ENCODE results near the gene TCF12.

TCF12 gene

GRCh38 chr15:57048930-57049549, 130.6 kb downstream of the TCF12 start:
- no peak for DNase-seq (ENCODE audit: low read depth in 2 of 2)

GRCh38 chr15:57053470-57053869, 135.0 kb downstream of the TCF12 start:
- no peak for DNase-seq (ENCODE audit: low read depth in 2 of 2)

- no peak for DNase-seq (ENCODE audit: low read depth in 2 of 2)
These were observed 135.8 kb downstream of the TCF12 start for GRCh38 chr15:57054204-57054750.

- DNase-seq (ENCODE audit: low read depth in 2 of 2) = no peak
These were observed 137.9 kb downstream of the TCF12 start for GRCh38 chr15:57056357-57056756.

- no peak for DNase-seq (ENCODE audit: low read depth in 2 of 2)
These were observed 138.9 kb downstream of the TCF12 start for GRCh38 chr15:57057134-57057930.

GRCh38 chr15:57059026-57059660, 140.7 kb downstream of the TCF12 start:
- DNase-seq (ENCODE audit: low read depth in 2 of 2) = no peak

- DNase-seq (ENCODE audit: low read depth in 2 of 2) = no peak
These were observed 142.4 kb downstream of the TCF12 start for GRCh38 chr15:57060799-57061198.

GRCh38 chr15:57061281-57061680, 142.8 kb downstream of the TCF12 start:
- DNase-seq (ENCODE audit: low read depth in 2 of 2) = no peak

- no peak for DNase-seq (ENCODE audit: low read depth in 2 of 2)
These were observed 143.3 kb downstream of the TCF12 start for GRCh38 chr15:57061696-57062095.

GRCh38 chr15:57064033-57064432, 145.6 kb downstream of the TCF12 start:
- DNase-seq (ENCODE audit: low read depth in 2 of 2) = no peak

GRCh38 chr15:57069423-57069822, 151.0 kb downstream of the TCF12 start:
- no peak for DNase-seq (ENCODE audit: low read depth in 2 of 2)

GRCh38 chr15:57070674-57071073, 152.2 kb downstream of the TCF12 start:
- no peak for DNase-seq (ENCODE audit: low read depth in 2 of 2)

GRCh38 chr15:57079446-57079845, 161.0 kb downstream of the TCF12 start:
- DNase-seq (ENCODE audit: low read depth in 2 of 2) = no peak

GRCh38 chr15:57079931-57080620, 161.6 kb downstream of the TCF12 start:
- DNase-seq (ENCODE audit: low read depth in 2 of 2) = no peak

- DNase-seq (ENCODE audit: low read depth in 2 of 2) = no peak
These were observed 163.7 kb downstream of the TCF12 start for GRCh38 chr15:57082054-57082728.

- no peak for DNase-seq (ENCODE audit: low read depth in 2 of 2)
These were observed 165.7 kb downstream of the TCF12 start for GRCh38 chr15:57084192-57084591.

GRCh38 chr15:57085267-57085666, 166.8 kb downstream of the TCF12 start:
- no peak for DNase-seq (ENCODE audit: low read depth in 2 of 2)

GRCh38 chr15:57086857-57087427, 168.5 kb downstream of the TCF12 start:
- no peak for DNase-seq (ENCODE audit: low read depth in 2 of 2)

- no peak for DNase-seq (ENCODE audit: low read depth in 2 of 2)
These were observed 171.5 kb downstream of the TCF12 start for GRCh38 chr15:57089815-57090495.

GRCh38 chr15:57090496-57090859, 172.0 kb downstream of the TCF12 start:
- no peak for DNase-seq (ENCODE audit: low read depth in 2 of 2)

GRCh38 chr15:57091636-57092035, 173.2 kb downstream of the TCF12 start:
- DNase-seq (ENCODE audit: low read depth in 2 of 2) = no peak

All from stimulated activated CD4-positive, alpha-beta T cell treated with anti-CD3 and anti-CD28 coated beads, Interleukin-1b, Interleukin-23, amount 100 ng/mL, for 1 hour (primary cell).